Endothelial cell of umbilical vein (primary cell): ENCODE results near the gene TRIM14. TPM values are rescaled to one million over a fixed set of nuclear protein-coding genes. Genes with fewer than 3 reads are reported as not detected.

Experiments
- BruUV-seq: library from RNA; stranded (reverse); fragments of 400-500 nt; replicated peaks from 2 replicates; lab custom pipeline; 2021; lab: Mats Ljungman, UMichigan
- CTCF ChIA-PET: fragments of 300-600, 350-600 bp; sonication (Branson Sonifier 250); formaldehyde crosslinking; loops from one replicate; lab custom pipeline; 2021; ENCODE audit warnings: antibody characterized with exemption, inconsistent platforms; lab: Charles Lee
- POLR2A ChIA-PET: fragments of 300-600, 350-600 bp; sonication (Branson Sonifier 250); formaldehyde crosslinking; loops from one replicate; lab custom pipeline; 2021; ENCODE audit warnings: antibody characterized with exemption, inconsistent platforms; lab: Charles Lee
- DNase-seq: peaks from one replicate; pipeline ENCODE4 v3.0.0-alpha.2; 2011; ENCODE audit warnings: low read depth, low spot score
- FAIRE-seq: peaks from 2 replicates; lab custom pipeline; 2011; peaks lifted over from hg19 to GRCh38; lab: Jason Lieb, UNC
- H2AFZ ChIP-seq: 2 replicates; pipeline ENCODE4 v1.6.0; 2012; ENCODE audit warnings: low read depth, low read length, control low read depth, inconsistent platforms
- H3K27ac ChIP-seq: 2 replicates; pipeline ENCODE4 v1.5.1; 2011; ENCODE audit warnings: low read depth, mild to moderate bottlenecking, control low read depth, low read length, moderate library complexity; ENCODE audit not compliant: insufficient read depth
- H3K27me3 ChIP-seq, 2 experiments: 2 replicates each; pipeline versions ENCODE4 v1.6.0 to v1.6.1; 2011; ENCODE audit warnings: low read length in 2 of 2, mixed read lengths in 1 of 2; ENCODE audit not compliant: control insufficient read depth in 2 of 2, insufficient read depth in 2 of 2
- H3K36me3 ChIP-seq, 2 experiments: 2 replicates in 1 of 2; 3 replicates in 1 of 2; pipeline ENCODE4 v1.5.1; 2011; ENCODE audit warnings: low read length in 2 of 2, mild to moderate bottlenecking in 1 of 2, moderate library complexity in 1 of 2; ENCODE audit not compliant: control insufficient read depth in 2 of 2, insufficient read depth in 2 of 2; ENCODE audit errors: extremely low read depth in 1 of 2
- H3K4me1 ChIP-seq: 3 replicates; pipeline ENCODE4 v1.5.1; 2011; ENCODE audit warnings: mild to moderate bottlenecking, low read length; ENCODE audit not compliant: control insufficient read depth, insufficient read depth; ENCODE audit errors: extremely low read depth
- H3K4me2 ChIP-seq: 2 replicates; pipeline ENCODE4 v1.6.1; 2011; ENCODE audit warnings: low read length, control low read depth, mixed read lengths; ENCODE audit not compliant: insufficient read depth
- H3K4me3 ChIP-seq, 3 experiments: fragments of 200-600 bp in 1 of 3; sonication (generic), shearing (Covaris generic) in 1 of 3; replicated peaks in 1 of 3; 2 replicates each; pipeline ENCODE4 v1.5.1; 2011 to 2016; ENCODE audit warnings: control low read depth in 3 of 3, low read length in 3 of 3, mild to moderate bottlenecking in 2 of 3, inconsistent platforms in 1 of 3, low read depth in 1 of 3, moderate library complexity in 1 of 3; ENCODE audit not compliant: insufficient read depth in 1 of 3
- H3K79me2 ChIP-seq: 2 replicates; pipeline ENCODE4 v1.6.0; 2012; ENCODE audit warnings: low read length, inconsistent platforms; ENCODE audit not compliant: control insufficient read depth, insufficient read depth
- H3K9ac ChIP-seq: replicated peaks from 2 replicates; pipeline ENCODE3; 2011; ENCODE audit warnings: low read length, control low read depth; ENCODE audit not compliant: insufficient read depth; ENCODE audit errors: extremely low read depth
- H3K9me1 ChIP-seq: replicated peaks from 3 replicates; pipeline ENCODE4 v1.6.0; 2011; ENCODE audit warnings: mild to moderate bottlenecking, low read length; ENCODE audit not compliant: control insufficient read depth, insufficient read depth; ENCODE audit errors: extremely low read depth
- H3K9me3 ChIP-seq: replicated peaks from 2 replicates; pipeline ENCODE4 v1.5.1; 2012; ENCODE audit warnings: low read length, inconsistent platforms; ENCODE audit not compliant: control insufficient read depth, insufficient read depth
- H4K20me1 ChIP-seq: replicated peaks from 2 replicates; pipeline ENCODE3; 2011; ENCODE audit warnings: mild to moderate bottlenecking, low read length; ENCODE audit not compliant: control insufficient read depth, insufficient read depth; ENCODE audit errors: extremely low read depth
- EZH2 ChIP-seq: IDR thresholded peaks from 2 replicates; pipeline ENCODE4 v1.6.1; 2012; ENCODE audit warnings: borderline replicate concordance, low read depth, mild to moderate bottlenecking, moderate library complexity, low read length, inconsistent platforms; ENCODE audit not compliant: severe bottlenecking
- FOS ChIP-seq: IDR thresholded peaks from 2 replicates; pipeline ENCODE4 v1.6.1; 2011; ENCODE audit warnings: mild to moderate bottlenecking, low read length, moderate library complexity, borderline replicate concordance; ENCODE audit not compliant: insufficient read depth
- GATA2 ChIP-seq: IDR thresholded peaks from 2 replicates; pipeline ENCODE4 v1.7.0; 2011; ENCODE audit warnings: low read depth, mild to moderate bottlenecking, moderate library complexity, mixed read lengths, low read length; ENCODE audit not compliant: insufficient read length, insufficient read depth
- JUN ChIP-seq: IDR thresholded peaks from 2 replicates; pipeline ENCODE4 v1.6.1; 2011; ENCODE audit warnings: borderline replicate concordance, low read depth; ENCODE audit not compliant: insufficient read length, insufficient read depth
- MAX ChIP-seq: IDR thresholded peaks from 2 replicates; pipeline ENCODE4 v1.6.1; 2011; ENCODE audit not compliant: insufficient read depth, insufficient read length
- MYC ChIP-seq: IDR thresholded peaks from one replicate; pipeline ENCODE4 v1.6.1; 2011; ENCODE audit warnings: mild to moderate bottlenecking, low read depth, low read length
- POLR2A ChIP-seq: IDR thresholded peaks from 2 replicates; pipeline ENCODE4 v1.6.1; 2012; ENCODE audit warnings: low read depth, mild to moderate bottlenecking, control low read depth, low read length
- POLR2AphosphoS5 ChIP-seq: IDR thresholded peaks from 2 replicates; pipeline ENCODE4 v1.6.1; 2012; ENCODE audit warnings: low read depth, mild to moderate bottlenecking, control low read depth, low read length, moderate library complexity; ENCODE audit not compliant: insufficient read depth
- dilution Hi-C: fragments of 300-500 bp; cut with MboI; formaldehyde crosslinking; loops from one replicate; pipeline ENCODE4 v1.15.0; 2019; ENCODE audit warnings: low sequenced_read_pairs; ENCODE audit not compliant: extremely low pct_ligation_motif_present
- intact Hi-C: fragments of 100-400 bp; cut with micrococcal nuclease; formaldehyde crosslinking; loops from one replicate; pipeline ENCODE4 v1.10.0; 2022
- polyA plus RNA-seq, 4 experiments: library from polyadenylated mRNA; depleted of rRNA in 3 of 4; stranded (reverse) in 3 of 4; unstranded in 1 of 4; fragments of >200 nt; gene quantifications; 2 replicates each; pipeline versions ENCODE4 v1.2.1 to v1.2.3, GENCODE V29; 2011 to 2012; ENCODE audit warnings: missing spikeins in 1 of 4
- total RNA-seq: library from RNA; stranded (reverse); gene quantifications from 2 replicates; pipeline ENCODE4 v1.2.3, GENCODE V29; 2021
- TF ChIP-seq, protein P1 (sequence below), 2 donors: IDR thresholded peaks; 1 replicate in 1 of 2; 2 replicates in 1 of 2; pipeline ENCODE4 v1.5.1; 2011; ENCODE audit warnings: low read length in 2 of 2, mild to moderate bottlenecking in 2 of 2, moderate library complexity in 2 of 2, control low read depth in 1 of 2, inconsistent platforms in 1 of 2, low read depth in 1 of 2; ENCODE audit not compliant: insufficient read depth in 1 of 2; ENCODE audit errors: extremely low read depth in 1 of 2

The TRIM14 gene
- total and polyA plus RNA-seq, 2 donors (not counting 3 experiments of a cell fraction or from before 2014, with no cell fraction given): 4.8 to 10.7 TPM

GRCh38 chr9:98038958-98039357 is 80.1 kb downstream of the TRIM14 start:
- Histone ChIP-seq H3K9ac (no peak overlapping the region), H4K20me1 (no peaks in the 10 kb centered on the region), H3K27ac (no peak overlapping the region), H3K4me2 (no peak overlapping the region), H2AFZ (no peak overlapping the region), H3K9me1 (no peaks in the 10 kb centered on the region), H3K4me1 (peaks cover 13% of the 10 kb centered on the region), H3K79me2 (no peaks in the 10 kb centered on the region), H3K36me3 (no peaks in the 10 kb centered on the region), H3K27me3 (peaks cover 0 to under 1% of the 10 kb centered on the region in 2 experiments), H3K4me3 (no peak overlapping the region), H3K9me3 (no peaks in the 10 kb centered on the region)
- FAIRE-seq (no peak), DNase-seq (no peak)
- CTCF ChIA-PET: no interaction called here
- TF ChIP-seq EZH2 (no peak), JUN (no peak), FOS (no peak), POLR2A (no peak), POLR2AphosphoS5 (no peak), GATA2 (no peak), MYC (no peak), MAX (no peak)
- TF ChIP-seq, protein P1, sequence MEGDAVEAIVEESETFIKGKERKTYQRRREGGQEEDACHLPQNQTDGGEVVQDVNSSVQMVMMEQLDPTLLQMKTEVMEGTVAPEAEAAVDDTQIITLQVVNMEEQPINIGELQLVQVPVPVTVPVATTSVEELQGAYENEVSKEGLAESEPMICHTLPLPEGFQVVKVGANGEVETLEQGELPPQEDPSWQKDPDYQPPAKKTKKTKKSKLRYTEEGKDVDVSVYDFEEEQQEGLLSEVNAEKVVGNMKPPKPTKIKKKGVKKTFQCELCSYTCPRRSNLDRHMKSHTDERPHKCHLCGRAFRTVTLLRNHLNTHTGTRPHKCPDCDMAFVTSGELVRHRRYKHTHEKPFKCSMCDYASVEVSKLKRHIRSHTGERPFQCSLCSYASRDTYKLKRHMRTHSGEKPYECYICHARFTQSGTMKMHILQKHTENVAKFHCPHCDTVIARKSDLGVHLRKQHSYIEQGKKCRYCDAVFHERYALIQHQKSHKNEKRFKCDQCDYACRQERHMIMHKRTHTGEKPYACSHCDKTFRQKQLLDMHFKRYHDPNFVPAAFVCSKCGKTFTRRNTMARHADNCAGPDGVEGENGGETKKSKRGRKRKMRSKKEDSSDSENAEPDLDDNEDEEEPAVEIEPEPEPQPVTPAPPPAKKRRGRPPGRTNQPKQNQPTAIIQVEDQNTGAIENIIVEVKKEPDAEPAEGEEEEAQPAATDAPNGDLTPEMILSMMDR (IDR thresholded peaks at IDR 0.05; ENCODE audit: extremely low read depth in 1 of 2, insufficient read depth in 1 of 2, low read depth in 1 of 2, low read length in 2 of 2): no peak
- no TSS peak for BruUV-seq
- POLR2A ChIA-PET: no interaction called here
- dilution Hi-C loops: no loop called here
- intact Hi-C loops: no loop called here
